Breast epithelium (tissue), 3 donors: ENCODE results near the gene GOLGA6A.

Experiments used
- POLR2A ChIP-seq: fragments of 450-650 bp; IDR thresholded peaks from one replicate; pipeline ENCODE4 v1.6.1; 2016; ENCODE audit warnings: antibody characterized with exemption, mild to moderate bottlenecking, moderate library complexity
- TF ChIP-seq, protein P1 (sequence below), 3 donors: fragments of 450-650 bp; IDR thresholded peaks; one replicate each; pipeline ENCODE4 v1.5.1; 2016 to 2017; ENCODE audit warnings: antibody characterized with exemption in 3 of 3, mild to moderate bottlenecking in 3 of 3, moderate library complexity in 3 of 3

DNA sequence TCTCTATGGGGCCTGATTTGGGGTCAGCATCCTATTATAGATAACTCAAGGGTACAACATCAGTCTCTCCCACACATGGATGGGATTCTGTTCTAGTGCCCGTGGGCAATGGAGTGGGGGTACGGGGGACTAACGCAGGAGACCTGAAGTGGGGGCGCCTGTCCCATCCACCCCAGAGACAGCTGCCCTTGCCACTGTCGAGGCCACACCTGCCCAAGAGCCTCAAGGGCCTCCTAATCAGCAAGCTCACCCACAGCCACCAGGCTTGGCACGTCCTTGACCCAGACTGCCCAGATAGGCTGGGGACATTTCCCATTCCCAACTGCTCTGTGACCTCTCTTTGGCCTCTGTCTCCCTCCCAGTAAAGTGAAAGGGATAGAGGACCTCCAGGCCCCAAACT is 39.5 kb upstream of the GOLGA6A start:
- TF ChIP-seq, protein P1, sequence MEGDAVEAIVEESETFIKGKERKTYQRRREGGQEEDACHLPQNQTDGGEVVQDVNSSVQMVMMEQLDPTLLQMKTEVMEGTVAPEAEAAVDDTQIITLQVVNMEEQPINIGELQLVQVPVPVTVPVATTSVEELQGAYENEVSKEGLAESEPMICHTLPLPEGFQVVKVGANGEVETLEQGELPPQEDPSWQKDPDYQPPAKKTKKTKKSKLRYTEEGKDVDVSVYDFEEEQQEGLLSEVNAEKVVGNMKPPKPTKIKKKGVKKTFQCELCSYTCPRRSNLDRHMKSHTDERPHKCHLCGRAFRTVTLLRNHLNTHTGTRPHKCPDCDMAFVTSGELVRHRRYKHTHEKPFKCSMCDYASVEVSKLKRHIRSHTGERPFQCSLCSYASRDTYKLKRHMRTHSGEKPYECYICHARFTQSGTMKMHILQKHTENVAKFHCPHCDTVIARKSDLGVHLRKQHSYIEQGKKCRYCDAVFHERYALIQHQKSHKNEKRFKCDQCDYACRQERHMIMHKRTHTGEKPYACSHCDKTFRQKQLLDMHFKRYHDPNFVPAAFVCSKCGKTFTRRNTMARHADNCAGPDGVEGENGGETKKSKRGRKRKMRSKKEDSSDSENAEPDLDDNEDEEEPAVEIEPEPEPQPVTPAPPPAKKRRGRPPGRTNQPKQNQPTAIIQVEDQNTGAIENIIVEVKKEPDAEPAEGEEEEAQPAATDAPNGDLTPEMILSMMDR (IDR thresholded peaks at IDR 0.05) = no peak
- TF ChIP-seq POLR2A = no peak
